ENCODE measurements around the gene ISYNA1. TPM values are rescaled to one million over a fixed set of nuclear protein-coding genes. Genes with fewer than 3 reads are reported as not detected.
A peak's percentile ranks its signal among the peaks of the same experiment; 100 is the strongest.

ISYNA1 gene
- total and polyA plus RNA-seq, 2 experiments from 2014 or later = 191 to 208 TPM

GRCh38 chr19:18473706-18474087 is 35.8 kb upstream of the ISYNA1 start:
- H3K4me1 Mint-ChIP-seq = peaks cover 29% of the 10 kb centered on the region
- no peaks in the 10 kb centered on the region; the same call in 2 of the 3 replicates for H3K36me3 Mint-ChIP-seq (ENCODE audit: low read depth)
- ATAC-seq (no peak), DNase-seq (ENCODE audit: low spot score) (no peak)
- Histone ChIP-seq H3K27me3 (ENCODE audit: insufficient read depth) (no peaks in the 10 kb centered on the region), H3K4me2 (no peak overlapping the region), H2AFZ (no peak overlapping the region), H4K20me1 (replicated peaks; ENCODE audit: insufficient read depth) (peaks cover 10% of the 10 kb centered on the region; the same call in 1 of the 2 replicates), H3K4me3 (no peak overlapping the region), H3K27ac (ENCODE audit: low read depth) (no peak overlapping the region), H3F3A (replicated peaks; ENCODE audit: low read depth) (peaks cover 10% of the 10 kb centered on the region), H3K9me2 (ENCODE audit: insufficient read depth) (no peaks in the 10 kb centered on the region), H3K79me2 (replicated peaks; ENCODE audit: insufficient read depth) (peaks cover 13% of the 10 kb centered on the region), H3K36me3 (ENCODE audit: insufficient read depth) (no peaks in the 10 kb centered on the region), H3K4me1 (ENCODE audit: insufficient read depth) (peaks cover 5% of the 10 kb centered on the region)
- peaks cover 29% of the 10 kb centered on the region for H3K27me3 Mint-ChIP-seq (ENCODE audit: insufficient read depth, low read depth, poor library complexity)
- TF ChIP-seq REST (IDR thresholded peaks at IDR 0.05; ENCODE audit: unreplicated experiment) (no peak), ZNF462 (CRISPR knock-in tag; IDR thresholded peaks at IDR 0.05) (no peak), STAT1 (IDR thresholded peaks at IDR 0.05; ENCODE audit: unreplicated experiment) (no peak), CTCF (conservative IDR thresholded peaks at IDR 0.05; ENCODE audit: low read depth in 2 of 2) (no peak), ZNF331 (CRISPR knock-in tag; IDR thresholded peaks at IDR 0.05; ENCODE audit: low read depth) (no peak), EZH2 (IDR thresholded peaks at IDR 0.05; ENCODE audit: low read depth, unreplicated experiment) (no peak), POLR2AphosphoS5 (IDR thresholded peaks at IDR 0.05; ENCODE audit: low read depth) (no peak), EZH2phosphoT487 (IDR thresholded peaks at IDR 0.05; ENCODE audit: unreplicated experiment) (no peak), ZNF114 (CRISPR knock-in tag; IDR thresholded peaks at IDR 0.05) (no peak), NANOG (IDR thresholded peaks at IDR 0.05; ENCODE audit: borderline replicate concordance) (no peak), CREB1 (CRISPR knock-in tag; IDR thresholded peaks at IDR 0.05; ENCODE audit: low read depth) (no peak), ETS1 (IDR thresholded peaks at IDR 0.05) (no peak), JUNB (IDR thresholded peaks at IDR 0.05; ENCODE audit: unreplicated experiment) (no peak)
- no peaks in the 10 kb centered on the region for H3K9me3 Mint-ChIP-seq
- H3K27ac Mint-ChIP-seq = 0 out of 2 replicates have a peak overlapping the region, but pooled peaks have one; percentile 48
- H3K4me3 Mint-ChIP-seq = no peak overlapping the region
